Spleen (tissue), 7 donors: ENCODE measurements around the gene CORIN.

Source experiments
- POLR2A ChIP-seq, 3 donors: fragments of 450-650 bp; IDR thresholded peaks; one replicate each; pipeline ENCODE4 v1.5.1; 2017; ENCODE audit warnings: antibody characterized with exemption in 3 of 3, mild to moderate bottlenecking in 1 of 3
- POLR2AphosphoS5 ChIP-seq, 3 donors: sonication (generic); formaldehyde crosslinking; IDR thresholded peaks; one replicate each; pipeline ENCODE4 v1.5.1; 2017; ENCODE audit warnings: antibody characterized with exemption in 3 of 3
- TF ChIP-seq, protein P1 (sequence below), 11 experiments: fragments of 200-600 bp in 7 of 11; fragments of 450-650 bp in 4 of 11; sonication (generic) in 4 of 11; IDR thresholded peaks in 8 of 11; conservative IDR thresholded peaks in 3 of 11; 1 replicate in 7 of 11; 2 replicates in 4 of 11; pipeline versions ENCODE4 v1.4.0 to v1.8.0; 2016 to 2021; ENCODE audit warnings: antibody characterized with exemption in 11 of 11, inconsistent platforms in 4 of 11, mild to moderate bottlenecking in 1 of 11
- donor health status: DM: no; HTN: no; CAD: no; lungs with moderate emphysema.
- donor health status: DM: no; HTN: no; CAD: no.
- donor health status: DM: no; HTN: no; CAD: no.

DNA sequence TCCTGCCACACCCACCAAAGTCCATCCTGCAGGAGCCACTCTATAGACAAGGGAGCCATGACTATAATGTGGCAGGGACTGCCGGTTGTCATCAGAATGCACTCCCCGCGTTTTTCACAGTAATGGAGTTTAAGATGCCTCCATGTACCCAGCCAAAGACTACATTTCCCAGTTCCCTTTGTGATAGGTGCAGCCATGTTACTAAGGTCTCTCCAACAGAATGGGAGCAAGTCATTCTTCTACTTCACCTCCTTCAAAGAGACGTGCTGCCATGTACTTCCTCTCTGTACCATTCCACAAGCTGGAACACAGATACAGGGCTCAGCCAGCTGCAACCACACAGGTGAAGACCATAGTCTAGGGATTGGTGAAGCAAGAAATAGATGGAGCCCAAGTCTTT is 126.7 kb downstream of the CORIN start:
- TF ChIP-seq, protein P1, sequence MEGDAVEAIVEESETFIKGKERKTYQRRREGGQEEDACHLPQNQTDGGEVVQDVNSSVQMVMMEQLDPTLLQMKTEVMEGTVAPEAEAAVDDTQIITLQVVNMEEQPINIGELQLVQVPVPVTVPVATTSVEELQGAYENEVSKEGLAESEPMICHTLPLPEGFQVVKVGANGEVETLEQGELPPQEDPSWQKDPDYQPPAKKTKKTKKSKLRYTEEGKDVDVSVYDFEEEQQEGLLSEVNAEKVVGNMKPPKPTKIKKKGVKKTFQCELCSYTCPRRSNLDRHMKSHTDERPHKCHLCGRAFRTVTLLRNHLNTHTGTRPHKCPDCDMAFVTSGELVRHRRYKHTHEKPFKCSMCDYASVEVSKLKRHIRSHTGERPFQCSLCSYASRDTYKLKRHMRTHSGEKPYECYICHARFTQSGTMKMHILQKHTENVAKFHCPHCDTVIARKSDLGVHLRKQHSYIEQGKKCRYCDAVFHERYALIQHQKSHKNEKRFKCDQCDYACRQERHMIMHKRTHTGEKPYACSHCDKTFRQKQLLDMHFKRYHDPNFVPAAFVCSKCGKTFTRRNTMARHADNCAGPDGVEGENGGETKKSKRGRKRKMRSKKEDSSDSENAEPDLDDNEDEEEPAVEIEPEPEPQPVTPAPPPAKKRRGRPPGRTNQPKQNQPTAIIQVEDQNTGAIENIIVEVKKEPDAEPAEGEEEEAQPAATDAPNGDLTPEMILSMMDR (IDR thresholded peaks at IDR 0.05 in 8 of 11, conservative IDR thresholded peaks at IDR 0.05 in 3 of 11) = no peak
- TF ChIP-seq POLR2A (IDR thresholded peaks at IDR 0.05) (no peak), POLR2AphosphoS5 (IDR thresholded peaks at IDR 0.05) (no peak)
